ENCODE results near the gene NLRP1. TPM values are rescaled to one million over a fixed set of nuclear protein-coding genes. Genes with fewer than 3 reads are reported as not detected.
A peak's percentile ranks its signal among the peaks of the same experiment; 100 is the strongest.

The NLRP1 gene
- total RNA-seq, 3 donors from 2014 or later = 13.0 to 14.9 (median 14.7) TPM

- Mint-ChIP-seq H3K4me3 (peak overlapping the region; percentile 1), H3K36me3 (ENCODE audit: insufficient read depth) (peaks cover 7% of the 10 kb centered on the region), H3K4me1 (ENCODE audit: low read depth) (peaks cover 18% of the 10 kb centered on the region), H3K9me3 (no peaks in the 10 kb centered on the region), H3K27me3 (ENCODE audit: low read depth) (no peaks in the 10 kb centered on the region)
- no peak for ATAC-seq
- no peak for DNase-seq
These were observed 81.8 kb downstream of the NLRP1 start for GRCh38 chr17:5502552-5502951.

- no peaks in the 10 kb centered on the region for H3K27me3 Mint-ChIP-seq (ENCODE audit: low read depth)
- peak overlapping the region; percentile 66 for H3K4me3 Mint-ChIP-seq
- H3K36me3 Mint-ChIP-seq (ENCODE audit: insufficient read depth) = peaks cover 5% of the 10 kb centered on the region
- H3K4me1 Mint-ChIP-seq (ENCODE audit: low read depth) = peaks cover 18% of the 10 kb centered on the region
- DNase-seq = no peak
- no peaks in the 10 kb centered on the region for H3K9me3 Mint-ChIP-seq
- no peak for ATAC-seq
These were observed 82.6 kb downstream of the NLRP1 start for GRCh38 chr17:5501685-5502084.

GRCh38 chr17:5500589-5501391 lies 83.5 kb downstream of the NLRP1 start:
- Mint-ChIP-seq H3K9me3 (no peaks in the 10 kb centered on the region), H3K27me3 (ENCODE audit: low read depth) (no peaks in the 10 kb centered on the region), H3K4me3 (peak overlapping the region; percentile 95), H3K36me3 (ENCODE audit: insufficient read depth) (peaks cover 5% of the 10 kb centered on the region), H3K4me1 (ENCODE audit: low read depth) (peaks cover 18% of the 10 kb centered on the region)
- peak; percentile 96 for ATAC-seq
- DNase-seq = peak; percentile 66

- H3K36me3 Mint-ChIP-seq (ENCODE audit: insufficient read depth) = peaks cover 5% of the 10 kb centered on the region
- no peaks in the 10 kb centered on the region for H3K27me3 Mint-ChIP-seq (ENCODE audit: low read depth)
- ATAC-seq (no peak), DNase-seq (no peak)
- peak overlapping the region; percentile 95 for H3K4me3 Mint-ChIP-seq
- peaks cover 18% of the 10 kb centered on the region for H3K4me1 Mint-ChIP-seq (ENCODE audit: low read depth)
- no peaks in the 10 kb centered on the region for H3K9me3 Mint-ChIP-seq
These were observed 84.1 kb downstream of the NLRP1 start for GRCh38 chr17:5500247-5500588.

- Mint-ChIP-seq H3K36me3 (ENCODE audit: insufficient read depth) (peaks cover 5% of the 10 kb centered on the region), H3K9me3 (no peaks in the 10 kb centered on the region), H3K4me3 (peak overlapping the region; percentile 95), H3K4me1 (ENCODE audit: low read depth) (peaks cover 18% of the 10 kb centered on the region), H3K27me3 (ENCODE audit: low read depth) (no peaks in the 10 kb centered on the region)
- DNase-seq (no peak), ATAC-seq (no peak)
These were observed 84.7 kb downstream of the NLRP1 start for GRCh38 chr17:5499476-5500231.

- Mint-ChIP-seq H3K4me3 (no peak overlapping the region), H3K4me1 (ENCODE audit: low read depth) (peaks cover 12% of the 10 kb centered on the region), H3K9me3 (peaks cover 4% of the 10 kb centered on the region), H3K27me3 (ENCODE audit: low read depth) (no peaks in the 10 kb centered on the region), H3K36me3 (ENCODE audit: insufficient read depth) (peaks cover 11% of the 10 kb centered on the region)
- no peak for DNase-seq
- no peak for ATAC-seq
These were observed 91.3 kb downstream of the NLRP1 start for GRCh38 chr17:5492970-5493369.

- ATAC-seq (no peak), DNase-seq (no peak)
- Mint-ChIP-seq H3K4me1 (ENCODE audit: low read depth) (peaks cover 36% of the 10 kb centered on the region), H3K9me3 (peaks cover 4% of the 10 kb centered on the region), H3K27me3 (ENCODE audit: low read depth) (no peaks in the 10 kb centered on the region), H3K36me3 (ENCODE audit: insufficient read depth) (peaks cover 20% of the 10 kb centered on the region), H3K4me3 (no peak overlapping the region)
These were observed 95.6 kb downstream of the NLRP1 start for GRCh38 chr17:5488752-5489151.

GRCh38 chr17:5486206-5487124 lies 97.8 kb downstream of the NLRP1 start, which contains the start of gene MIS12:
Gene MIS12, plus strand, starts transcription at chr17:5486566. Its CDS starts 2,297 bp downstream, at chr17:5488863.
- H3K9me3 Mint-ChIP-seq = no peaks in the 10 kb centered on the region
- H3K36me3 Mint-ChIP-seq (ENCODE audit: insufficient read depth) = peaks cover 36% of the 10 kb centered on the region
- ATAC-seq (peak; percentile 93 to 94), DNase-seq (peak; percentile 96)
- H3K4me3 Mint-ChIP-seq = peak within 1 kb of the TSS; percentile 96
- no peaks in the 10 kb centered on the region for H3K27me3 Mint-ChIP-seq (ENCODE audit: low read depth)
- peaks cover 48% of the 10 kb centered on the region for H3K4me1 Mint-ChIP-seq (ENCODE audit: low read depth)

GRCh38 chr17:5485270-5486205 lies 98.8 kb downstream of the NLRP1 start, which contains the start of gene DERL2:
Gene DERL2, minus strand, starts transcription at chr17:5486178. Its CDS starts 17 bp downstream, at chr17:5486161.
- DNase-seq = no peak
- Mint-ChIP-seq H3K9me3 (no peaks in the 10 kb centered on the region), H3K36me3 (ENCODE audit: insufficient read depth) (peaks cover 42% of the 10 kb centered on the region)

GRCh38 chr17:5481451-5481850 lies 102.9 kb downstream of the NLRP1 start:
- H3K4me3 Mint-ChIP-seq = no peak overlapping the region
- peaks cover 51% of the 10 kb centered on the region for H3K36me3 Mint-ChIP-seq (ENCODE audit: insufficient read depth)
- H3K27me3 Mint-ChIP-seq (ENCODE audit: low read depth) = no peaks in the 10 kb centered on the region
- no peaks in the 10 kb centered on the region for H3K9me3 Mint-ChIP-seq
- ATAC-seq (no peak), DNase-seq (no peak)
- peaks cover 37% of the 10 kb centered on the region for H3K4me1 Mint-ChIP-seq (ENCODE audit: low read depth)

More at GRCh38 chr17:5485270-5486205, 98.8 kb downstream of the NLRP1 start, which contains the start of gene DERL2:
- Mint-ChIP-seq H3K4me3 (peak within 1 kb of the TSS; percentile 96), H3K4me1 (ENCODE audit: low read depth) (peaks cover 51% of the 10 kb centered on the region), H3K27me3 (ENCODE audit: low read depth) (no peaks in the 10 kb centered on the region)
- peak; percentile 11 to 13 for ATAC-seq

GRCh38 chr17:5480962-5481361 lies 103.3 kb downstream of the NLRP1 start:
- H3K36me3 Mint-ChIP-seq (ENCODE audit: insufficient read depth) = peaks cover 51% of the 10 kb centered on the region

GRCh38 chr17:5478992-5479391 lies 105.3 kb downstream of the NLRP1 start:
- Mint-ChIP-seq H3K9me3 (no peaks in the 10 kb centered on the region), H3K4me3 (no peak overlapping the region), H3K27me3 (ENCODE audit: low read depth) (no peaks in the 10 kb centered on the region), H3K4me1 (ENCODE audit: low read depth) (peaks cover 23% of the 10 kb centered on the region), H3K36me3 (ENCODE audit: insufficient read depth) (peaks cover 55% of the 10 kb centered on the region)
- DNase-seq (no peak), ATAC-seq (no peak)

More at GRCh38 chr17:5480962-5481361, 103.3 kb downstream of the NLRP1 start:
- Mint-ChIP-seq H3K4me3 (no peak overlapping the region), H3K4me1 (ENCODE audit: low read depth) (peaks cover 37% of the 10 kb centered on the region), H3K27me3 (ENCODE audit: low read depth) (no peaks in the 10 kb centered on the region), H3K9me3 (no peaks in the 10 kb centered on the region)
- ATAC-seq (no peak), DNase-seq (no peak)

- peaks cover 40% of the 10 kb centered on the region for H3K36me3 Mint-ChIP-seq (ENCODE audit: insufficient read depth)
- ATAC-seq = no peak
These were observed 110.4 kb downstream of the NLRP1 start for GRCh38 chr17:5473906-5474305.

More at GRCh38 chr17:5473906-5474305, 110.4 kb downstream of the NLRP1 start:
- DNase-seq = no peak
- Mint-ChIP-seq H3K4me1 (ENCODE audit: low read depth) (peaks cover 14% of the 10 kb centered on the region), H3K27me3 (ENCODE audit: low read depth) (no peaks in the 10 kb centered on the region), H3K9me3 (no peaks in the 10 kb centered on the region), H3K4me3 (no peak overlapping the region)
